ENCODE results near the gene IQCB1.
"Not testable (repeated sequence)": the region's sequence is repeated elsewhere in the genome, so short reads cannot be mapped to it uniquely, and the experiment has no call there.

The IQCB1 gene, protein sequence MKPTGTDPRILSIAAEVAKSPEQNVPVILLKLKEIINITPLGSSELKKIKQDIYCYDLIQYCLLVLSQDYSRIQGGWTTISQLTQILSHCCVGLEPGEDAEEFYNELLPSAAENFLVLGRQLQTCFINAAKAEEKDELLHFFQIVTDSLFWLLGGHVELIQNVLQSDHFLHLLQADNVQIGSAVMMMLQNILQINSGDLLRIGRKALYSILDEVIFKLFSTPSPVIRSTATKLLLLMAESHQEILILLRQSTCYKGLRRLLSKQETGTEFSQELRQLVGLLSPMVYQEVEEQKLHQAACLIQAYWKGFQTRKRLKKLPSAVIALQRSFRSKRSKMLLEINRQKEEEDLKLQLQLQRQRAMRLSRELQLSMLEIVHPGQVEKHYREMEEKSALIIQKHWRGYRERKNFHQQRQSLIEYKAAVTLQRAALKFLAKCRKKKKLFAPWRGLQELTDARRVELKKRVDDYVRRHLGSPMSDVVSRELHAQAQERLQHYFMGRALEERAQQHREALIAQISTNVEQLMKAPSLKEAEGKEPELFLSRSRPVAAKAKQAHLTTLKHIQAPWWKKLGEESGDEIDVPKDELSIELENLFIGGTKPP

DNA sequence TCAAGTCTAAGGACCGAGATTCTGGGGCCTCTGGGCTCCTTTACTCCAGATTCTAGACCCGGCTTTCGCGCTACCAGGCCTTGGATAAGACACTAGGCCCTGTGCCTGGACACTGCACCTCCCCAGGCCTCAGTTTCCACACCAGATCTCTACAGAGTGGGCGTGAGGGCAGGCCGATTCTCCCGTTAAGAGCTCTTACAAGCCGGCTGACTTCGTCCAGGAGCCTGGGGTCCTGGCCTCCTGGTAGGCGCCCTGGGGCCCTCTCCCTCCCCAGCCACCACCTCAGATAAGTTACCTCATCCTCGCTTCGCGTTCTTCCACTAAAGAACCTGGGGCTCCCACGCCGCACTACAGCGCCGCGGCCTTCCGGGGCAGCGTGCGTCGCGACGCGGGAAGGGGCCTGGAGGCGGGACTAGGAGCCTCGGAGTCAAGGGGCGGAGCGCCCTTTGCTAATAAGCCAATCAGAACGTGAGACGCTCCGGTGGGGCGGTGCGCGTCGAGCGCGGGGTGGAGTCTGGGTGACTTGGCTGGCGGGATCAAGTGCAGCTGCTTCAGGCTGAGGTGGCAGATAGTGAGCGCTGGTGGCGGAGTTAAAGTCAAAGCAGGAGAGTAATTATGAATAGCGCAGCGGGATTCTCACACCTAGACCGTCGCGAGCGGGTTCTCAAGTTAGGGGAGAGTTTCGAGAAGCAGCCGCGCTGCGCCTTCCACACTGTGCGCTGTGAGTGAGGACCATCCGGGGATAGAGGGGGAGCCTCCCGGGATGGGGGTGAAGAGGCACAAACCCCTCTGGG lies at the start of gene IQCB1, which contains the start of gene EAF2:
TSS of gene IQCB1 (minus strand) at position 390 of the 794 bp plus-strand sequence. CDS start 6,100 bp downstream, outside the sequence.
TSS of gene EAF2 (plus strand) at position 539 of the 794 bp plus-strand sequence. CDS start at position 616, 77 bp downstream.
- peak; percentile 94 to 95 for DNase-seq

GRCh38 chr3:121883507-121883906 lies 48.6 kb upstream of the IQCB1 start:
- no peak for DNase-seq

- no peak for DNase-seq
Observed at GRCh38 chr3:121878411-121878810, 43.6 kb upstream of the IQCB1 start.

- DNase-seq, result no peak
Observed at GRCh38 chr3:121871430-121871829, 36.6 kb upstream of the IQCB1 start.

GRCh38 chr3:121870717-121871116 lies 35.9 kb upstream of the IQCB1 start:
- no peak for DNase-seq

DNA sequence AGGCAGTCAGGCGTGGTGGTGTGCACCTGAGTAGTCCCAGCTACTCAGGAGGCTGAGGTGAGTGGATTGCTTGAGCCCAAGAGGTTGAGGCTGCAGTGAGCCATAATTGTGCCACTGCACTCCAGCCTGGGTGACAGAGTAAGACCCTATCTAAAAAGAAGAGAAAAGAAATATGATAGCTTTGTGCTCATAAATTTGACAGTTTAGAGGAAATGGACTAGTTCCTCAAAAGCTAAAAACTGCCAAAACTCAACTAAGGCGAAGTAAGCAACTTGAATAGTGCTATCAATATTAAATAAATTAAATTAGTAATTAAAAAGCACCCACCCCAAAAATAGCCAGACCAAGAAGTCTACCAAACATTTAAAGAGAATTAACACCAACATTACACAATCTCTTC lies 34.9 kb upstream of the IQCB1 start:
- DNase-seq, result no peak

- no peak for DNase-seq
Observed at GRCh38 chr3:121863801-121864200, 28.9 kb upstream of the IQCB1 start.

DNA sequence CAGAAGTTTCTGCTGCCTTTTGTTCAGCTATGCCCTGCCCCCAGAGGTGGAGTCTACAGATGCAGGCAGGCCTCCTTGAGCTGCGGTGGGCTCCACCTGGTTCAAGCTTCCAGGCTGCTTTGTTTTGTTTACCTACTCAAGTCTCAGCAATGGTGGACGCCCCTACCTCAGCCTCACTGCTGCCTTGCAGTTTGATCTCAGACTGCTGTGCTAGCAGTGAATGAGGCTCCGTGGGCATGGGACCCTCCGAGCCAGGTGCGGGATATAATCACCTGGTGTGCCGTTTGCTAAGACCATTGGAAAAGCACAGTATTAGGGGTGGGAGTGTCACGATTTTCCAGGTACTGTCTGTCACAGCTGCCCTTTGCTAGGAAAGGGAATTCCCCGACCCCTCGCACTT lies 28.4 kb upstream of the IQCB1 start:
- not testable (repeated sequence) for DNase-seq

DNA sequence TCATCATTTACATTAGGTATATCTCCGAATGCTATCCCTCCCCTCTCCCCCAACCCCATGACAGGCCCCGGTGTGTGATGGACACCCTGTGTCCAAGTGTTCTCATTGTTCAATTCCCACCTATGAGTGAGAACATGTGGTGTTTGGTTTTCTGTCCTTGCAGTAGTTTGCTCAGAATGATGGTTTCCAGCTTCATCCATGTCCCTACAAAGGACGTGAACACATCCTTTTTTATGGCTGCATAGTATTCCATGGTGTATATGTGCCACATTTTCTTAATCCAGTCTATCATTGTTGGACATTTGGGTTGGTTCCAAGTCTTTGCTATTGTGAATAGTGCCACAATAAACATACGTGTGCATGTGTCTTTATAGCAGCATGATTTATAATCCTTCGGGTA lies 22.9 kb upstream of the IQCB1 start:
- DNase-seq, result not testable (repeated sequence)

DNA sequence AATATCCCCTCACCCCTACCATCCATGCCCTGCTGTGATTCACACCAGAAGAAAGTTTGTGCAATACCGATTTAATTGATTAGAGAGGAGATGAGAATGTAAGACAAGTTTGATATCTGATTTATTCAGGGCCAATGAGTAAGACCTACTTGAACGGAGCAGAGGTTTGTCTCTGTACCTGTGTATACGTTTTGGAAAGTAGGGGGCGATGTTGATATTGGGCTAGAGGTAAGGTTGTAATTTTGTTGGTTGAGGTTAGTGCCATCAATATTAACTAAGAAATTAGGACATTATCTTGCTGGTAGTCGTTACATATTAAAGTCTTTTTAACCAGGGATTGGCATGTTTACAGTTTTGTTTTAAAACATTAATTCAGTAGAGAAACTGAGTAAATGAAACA lies 20.7 kb upstream of the IQCB1 start:
- DNase-seq, result no peak

DNA sequence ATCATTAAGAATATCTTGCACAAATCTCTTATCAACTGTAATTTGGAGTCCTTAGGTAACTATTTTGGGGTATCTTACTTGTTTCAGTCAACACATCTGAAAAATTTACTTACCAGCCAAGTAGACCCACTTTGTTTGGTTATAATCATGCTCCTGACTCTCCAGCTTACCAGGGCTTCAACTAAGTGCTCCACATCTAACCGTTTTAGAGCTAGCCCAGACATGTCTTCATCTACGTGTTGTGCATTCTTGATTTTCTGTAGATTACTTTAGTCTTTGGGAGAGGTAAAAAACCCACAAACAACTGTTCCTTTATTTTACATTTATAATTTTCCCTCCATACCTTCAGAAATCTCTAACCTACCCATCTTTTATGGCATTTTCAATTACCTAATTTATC lies 17.4 kb upstream of the IQCB1 start:
- DNase-seq, result no peak

DNA sequence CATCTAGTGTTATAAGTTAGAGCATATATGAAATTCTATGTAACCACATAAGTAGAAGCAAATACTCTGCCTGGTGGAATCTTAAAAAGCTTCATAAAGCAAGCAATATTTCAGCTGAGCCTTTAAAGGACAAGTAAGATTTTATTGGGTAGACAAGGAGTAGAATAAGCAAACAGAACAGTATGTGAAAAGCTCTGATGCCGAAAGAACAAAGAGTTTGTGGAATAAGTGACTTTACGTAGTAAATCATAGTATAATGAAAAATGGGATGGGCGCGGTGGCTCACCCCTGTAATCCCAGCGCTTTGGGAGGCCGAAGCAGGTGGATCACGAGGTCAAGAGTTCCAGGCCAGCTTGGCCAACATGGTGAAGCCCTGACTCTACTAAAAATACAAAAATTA lies 10.0 kb upstream of the IQCB1 start:
- DNase-seq, result no peak

DNA sequence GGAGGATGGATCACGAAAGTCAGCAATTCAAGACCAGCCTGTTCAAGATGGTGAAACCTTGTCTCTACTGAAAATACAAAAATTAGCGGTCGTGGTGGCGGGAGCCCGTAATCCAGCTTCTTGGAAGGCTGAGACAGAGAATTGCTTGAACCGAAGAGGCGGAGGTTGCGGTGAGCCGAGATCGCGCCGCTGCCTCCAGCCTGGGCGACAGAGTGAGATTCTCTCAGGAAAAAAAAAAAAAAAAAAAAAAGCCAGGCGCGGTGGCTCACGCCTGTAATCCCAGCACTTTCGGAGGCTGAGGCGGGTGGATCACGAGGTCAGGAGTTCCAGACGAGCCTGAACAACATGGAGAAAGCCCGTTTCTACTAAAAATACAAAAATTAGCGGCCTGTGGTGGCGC lies 5.1 kb upstream of the IQCB1 start:
- DNase-seq, result no peak

DNA sequence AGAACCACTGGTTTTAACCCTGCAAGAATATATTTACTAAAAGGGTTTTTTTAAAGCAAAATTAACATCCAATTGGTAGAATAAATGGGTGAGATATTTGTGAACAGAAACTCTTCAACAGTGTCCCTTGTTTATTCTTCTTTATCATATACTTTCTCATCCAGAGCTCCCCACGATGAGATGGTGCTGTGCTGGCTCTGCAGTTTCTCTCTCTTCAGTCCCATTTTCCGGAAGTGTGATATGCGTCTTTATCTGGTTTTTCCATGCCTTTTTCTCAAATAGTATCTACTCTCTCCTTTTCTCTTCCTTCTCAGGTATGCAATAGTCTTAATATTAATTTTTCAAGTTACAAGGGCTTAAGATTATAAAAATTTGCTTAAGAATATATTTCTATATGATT lies 1.6 kb upstream of the IQCB1 start:
- no peak for DNase-seq

DNA sequence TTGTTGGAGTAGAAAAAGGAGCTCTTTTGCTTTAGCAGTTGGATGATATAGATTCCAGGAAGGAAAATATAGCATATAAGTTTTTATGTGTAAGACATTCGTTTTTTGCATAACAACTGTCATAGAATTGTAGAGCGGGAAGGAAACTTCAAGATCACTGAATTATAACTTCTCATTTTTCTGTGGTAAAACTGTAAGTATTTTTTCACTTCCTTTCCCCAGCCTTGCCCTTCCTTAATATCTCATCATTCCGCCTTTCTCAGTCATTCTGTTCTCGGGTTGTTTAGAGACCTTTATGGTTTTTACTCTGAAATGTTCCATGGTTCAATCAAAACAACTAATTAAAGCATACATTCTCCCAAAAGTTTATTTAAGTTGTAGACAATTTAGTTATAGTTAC lies 1.2 kb upstream of the IQCB1 start:
- no peak for DNase-seq

- no peak for DNase-seq
Observed at GRCh38 chr3:121835465-121835801, 573 bp upstream of the IQCB1 start.

DNA sequence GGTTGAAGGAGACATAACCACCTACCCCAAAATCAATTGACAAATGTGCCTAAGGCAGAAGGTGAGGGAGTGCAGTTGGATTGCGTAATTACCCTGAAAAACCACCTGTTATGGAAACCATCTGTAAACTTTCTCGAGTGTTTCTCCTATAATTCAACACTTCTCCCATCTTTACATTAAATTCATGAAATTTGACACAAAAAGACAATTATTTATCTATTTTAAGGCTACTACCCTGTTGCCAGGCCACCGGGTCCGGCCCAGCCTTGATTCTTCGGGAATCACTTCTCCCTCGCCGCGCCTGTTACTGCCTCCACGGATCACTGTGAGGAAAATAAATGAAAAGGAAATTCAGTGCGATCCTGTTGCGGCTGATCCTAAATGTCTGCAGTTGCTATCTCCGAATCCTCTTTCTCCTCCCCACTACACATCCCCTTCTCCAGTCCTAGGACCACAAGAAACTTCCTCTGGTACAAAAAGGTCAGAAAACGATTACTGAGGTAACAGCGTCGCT lies 646 bp downstream of the IQCB1 start:
- DNase-seq, result peak in 1 of 2 donors; percentile 20

DNA sequence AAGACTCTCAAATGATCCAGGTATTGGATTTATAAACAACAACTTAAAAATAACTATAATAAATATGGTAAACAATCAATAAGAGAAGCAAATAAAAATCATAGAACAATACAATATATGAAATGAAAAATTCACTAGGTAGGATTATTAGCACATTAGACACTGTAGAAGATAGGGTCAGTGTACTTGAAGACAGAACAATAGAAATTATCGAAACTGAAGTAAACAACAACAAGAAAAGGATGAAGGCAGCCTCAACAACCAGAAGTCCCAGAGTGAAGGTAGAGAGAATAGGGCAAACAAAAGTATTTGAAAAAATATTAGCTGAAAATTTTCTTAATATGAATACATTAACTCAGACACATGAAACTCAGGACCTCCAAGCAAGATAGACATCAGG lies 11.9 kb downstream of the IQCB1 start:
- DNase-seq, result no peak

DNA sequence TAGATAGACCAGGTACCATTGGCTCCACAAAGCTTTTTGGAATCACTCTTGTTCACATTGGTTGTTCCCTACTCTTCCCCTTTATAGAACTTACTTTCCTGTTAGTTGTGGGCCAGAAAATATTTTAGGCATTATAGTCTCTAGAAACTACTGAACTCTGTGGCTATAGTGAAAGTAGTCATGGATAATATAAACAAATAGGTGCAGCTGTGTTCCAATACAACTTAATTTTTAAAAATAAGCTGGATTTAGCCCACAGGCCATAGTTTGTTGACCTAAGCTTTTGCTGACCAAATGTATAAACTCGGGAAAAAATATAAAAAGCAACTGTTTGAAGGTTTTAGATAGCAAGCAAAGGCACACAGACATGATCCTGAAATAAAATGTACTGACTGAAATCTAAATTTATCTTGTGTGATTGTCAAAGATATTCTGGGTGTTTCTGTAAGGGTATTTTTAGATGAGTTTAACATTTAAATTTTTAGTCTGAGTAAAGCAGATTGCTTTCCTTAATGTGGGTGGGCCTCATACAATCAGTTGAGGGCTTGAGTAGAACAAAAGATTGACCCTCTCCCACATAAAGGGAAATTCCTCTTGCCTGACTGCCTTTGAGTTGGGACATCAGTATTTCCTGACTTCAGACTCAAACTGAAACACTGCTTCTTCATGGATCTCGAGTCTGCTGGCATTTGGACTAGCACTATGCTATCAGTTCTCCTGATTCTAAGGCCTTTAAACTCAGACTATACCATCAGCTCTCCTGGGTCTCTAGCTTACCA lies 13.2 kb downstream of the IQCB1 start:
- no peak for DNase-seq

DNA sequence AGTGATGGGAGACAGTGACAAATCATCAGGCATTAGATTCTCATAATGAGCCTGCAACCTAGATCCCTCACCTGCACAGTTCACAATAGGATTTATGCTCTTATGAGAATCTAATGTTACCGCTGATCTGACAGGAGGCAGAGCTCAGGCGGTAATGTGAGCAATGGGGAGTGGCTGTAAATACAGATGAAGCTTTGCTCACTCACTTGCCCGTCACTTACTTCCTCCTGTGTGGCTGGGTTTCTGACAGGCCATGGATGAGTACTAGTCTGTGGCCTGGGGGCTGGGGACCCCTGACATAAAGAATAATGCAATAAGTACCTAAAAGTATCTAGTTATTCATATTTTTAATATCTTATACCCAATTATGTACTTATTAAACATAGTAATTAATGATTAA lies 15.6 kb downstream of the IQCB1 start:
- no peak for DNase-seq

DNA sequence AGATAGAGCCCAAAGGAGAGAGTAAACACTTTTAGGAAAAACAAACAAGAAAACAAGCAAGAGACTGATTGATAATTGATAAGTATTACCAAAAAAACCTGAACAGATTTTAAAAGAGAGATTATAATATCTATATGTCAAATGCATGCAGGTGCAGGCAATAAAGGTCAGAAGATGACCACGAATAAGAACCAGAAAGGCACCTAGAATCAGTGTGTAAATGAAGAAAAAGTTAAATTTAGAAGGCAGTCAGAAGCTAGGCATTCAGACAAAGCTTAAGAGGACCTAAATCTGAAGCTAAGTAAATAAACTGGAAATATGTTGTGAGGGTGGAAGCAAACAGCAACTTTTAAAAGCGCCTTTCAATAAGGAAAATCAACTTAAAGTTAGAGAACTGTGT lies 16.3 kb downstream of the IQCB1 start:
- no peak for DNase-seq

DNA sequence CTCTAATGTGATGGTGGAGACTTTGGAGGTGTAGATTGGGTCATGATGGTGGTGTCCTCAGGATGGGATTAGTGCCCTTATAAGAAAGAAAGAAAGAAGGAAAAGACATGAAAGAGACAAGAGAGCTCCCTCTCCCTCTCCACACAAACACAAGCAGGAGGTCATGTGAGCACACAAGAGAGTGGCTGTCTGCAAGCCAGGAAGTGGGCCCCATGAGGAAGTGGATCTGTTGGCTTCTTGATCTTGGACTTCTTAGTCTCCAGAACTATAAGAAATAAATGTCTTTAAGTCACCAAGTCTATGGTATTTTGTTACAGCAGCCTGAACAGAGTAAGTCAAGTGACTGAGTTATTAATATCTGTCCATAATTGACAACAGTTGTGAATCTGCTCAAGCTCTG lies 17.1 kb downstream of the IQCB1 start:
- DNase-seq, result no peak

- DNase-seq, result no peak
Observed at GRCh38 chr3:121809249-121809648, 25.6 kb downstream of the IQCB1 start.

Measured in stimulated activated CD4-positive, alpha-beta T cell treated with anti-CD3 and anti-CD28 coated beads, Interleukin-2, amount 100 ng/mL, for 24 hours (primary cell).